Endothelial cell of umbilical vein (primary cell): ENCODE data around the gene PRXL2A. TPM values are rescaled to one million over a fixed set of nuclear protein-coding genes. Genes with fewer than 3 reads are reported as not detected.

Experiments
- BruUV-seq: library from RNA; stranded (reverse); fragments of 400-500 nt; replicated peaks from 2 replicates; lab custom pipeline; 2021; lab: Mats Ljungman, UMichigan
- CTCF ChIA-PET: fragments of 300-600, 350-600 bp; sonication (Branson Sonifier 250); formaldehyde crosslinking; loops from one replicate; lab custom pipeline; 2021; ENCODE audit warnings: antibody characterized with exemption, inconsistent platforms; lab: Charles Lee
- POLR2A ChIA-PET: fragments of 300-600, 350-600 bp; sonication (Branson Sonifier 250); formaldehyde crosslinking; loops from one replicate; lab custom pipeline; 2021; ENCODE audit warnings: antibody characterized with exemption, inconsistent platforms; lab: Charles Lee
- DNase-seq: peaks from one replicate; pipeline ENCODE4 v3.0.0-alpha.2; 2011; ENCODE audit warnings: low read depth, low spot score
- FAIRE-seq: peaks from 2 replicates; lab custom pipeline; 2011; peaks lifted over from hg19 to GRCh38; lab: Jason Lieb, UNC
- H2AFZ ChIP-seq: 2 replicates; pipeline ENCODE4 v1.6.0; 2012; ENCODE audit warnings: low read depth, low read length, control low read depth, inconsistent platforms
- H3K27ac ChIP-seq: 2 replicates; pipeline ENCODE4 v1.5.1; 2011; ENCODE audit warnings: low read depth, mild to moderate bottlenecking, control low read depth, low read length, moderate library complexity; ENCODE audit not compliant: insufficient read depth
- H3K27me3 ChIP-seq, 2 experiments: 2 replicates each; pipeline versions ENCODE4 v1.6.0 to v1.6.1; 2011; ENCODE audit warnings: low read length in 2 of 2, mixed read lengths in 1 of 2; ENCODE audit not compliant: control insufficient read depth in 2 of 2, insufficient read depth in 2 of 2
- H3K36me3 ChIP-seq, 2 experiments: 2 replicates in 1 of 2; 3 replicates in 1 of 2; pipeline ENCODE4 v1.5.1; 2011; ENCODE audit warnings: low read length in 2 of 2, mild to moderate bottlenecking in 1 of 2, moderate library complexity in 1 of 2; ENCODE audit not compliant: control insufficient read depth in 2 of 2, insufficient read depth in 2 of 2; ENCODE audit errors: extremely low read depth in 1 of 2
- H3K4me1 ChIP-seq: 3 replicates; pipeline ENCODE4 v1.5.1; 2011; ENCODE audit warnings: mild to moderate bottlenecking, low read length; ENCODE audit not compliant: control insufficient read depth, insufficient read depth; ENCODE audit errors: extremely low read depth
- H3K4me2 ChIP-seq: 2 replicates; pipeline ENCODE4 v1.6.1; 2011; ENCODE audit warnings: low read length, control low read depth, mixed read lengths; ENCODE audit not compliant: insufficient read depth
- H3K4me3 ChIP-seq, 3 experiments: fragments of 200-600 bp in 1 of 3; sonication (generic), shearing (Covaris generic) in 1 of 3; replicated peaks in 1 of 3; 2 replicates each; pipeline ENCODE4 v1.5.1; 2011 to 2016; ENCODE audit warnings: control low read depth in 3 of 3, low read length in 3 of 3, mild to moderate bottlenecking in 2 of 3, inconsistent platforms in 1 of 3, low read depth in 1 of 3, moderate library complexity in 1 of 3; ENCODE audit not compliant: insufficient read depth in 1 of 3
- H3K79me2 ChIP-seq: 2 replicates; pipeline ENCODE4 v1.6.0; 2012; ENCODE audit warnings: low read length, inconsistent platforms; ENCODE audit not compliant: control insufficient read depth, insufficient read depth
- H3K9ac ChIP-seq: replicated peaks from 2 replicates; pipeline ENCODE3; 2011; ENCODE audit warnings: low read length, control low read depth; ENCODE audit not compliant: insufficient read depth; ENCODE audit errors: extremely low read depth
- H3K9me1 ChIP-seq: replicated peaks from 3 replicates; pipeline ENCODE4 v1.6.0; 2011; ENCODE audit warnings: mild to moderate bottlenecking, low read length; ENCODE audit not compliant: control insufficient read depth, insufficient read depth; ENCODE audit errors: extremely low read depth
- H3K9me3 ChIP-seq: replicated peaks from 2 replicates; pipeline ENCODE4 v1.5.1; 2012; ENCODE audit warnings: low read length, inconsistent platforms; ENCODE audit not compliant: control insufficient read depth, insufficient read depth
- H4K20me1 ChIP-seq: replicated peaks from 2 replicates; pipeline ENCODE3; 2011; ENCODE audit warnings: mild to moderate bottlenecking, low read length; ENCODE audit not compliant: control insufficient read depth, insufficient read depth; ENCODE audit errors: extremely low read depth
- CTCF ChIP-seq, 2 donors: IDR thresholded peaks; 1 replicate in 1 of 2; 2 replicates in 1 of 2; pipeline ENCODE4 v1.5.1; 2011; ENCODE audit warnings: low read length in 2 of 2, mild to moderate bottlenecking in 2 of 2, moderate library complexity in 2 of 2, control low read depth in 1 of 2, inconsistent platforms in 1 of 2, low read depth in 1 of 2; ENCODE audit not compliant: insufficient read depth in 1 of 2; ENCODE audit errors: extremely low read depth in 1 of 2
- MAX ChIP-seq: IDR thresholded peaks from 2 replicates; pipeline ENCODE4 v1.6.1; 2011; ENCODE audit not compliant: insufficient read depth, insufficient read length
- MYC ChIP-seq: IDR thresholded peaks from one replicate; pipeline ENCODE4 v1.6.1; 2011; ENCODE audit warnings: mild to moderate bottlenecking, low read depth, low read length
- POLR2A ChIP-seq: IDR thresholded peaks from 2 replicates; pipeline ENCODE4 v1.6.1; 2012; ENCODE audit warnings: low read depth, mild to moderate bottlenecking, control low read depth, low read length
- POLR2AphosphoS5 ChIP-seq: IDR thresholded peaks from 2 replicates; pipeline ENCODE4 v1.6.1; 2012; ENCODE audit warnings: low read depth, mild to moderate bottlenecking, control low read depth, low read length, moderate library complexity; ENCODE audit not compliant: insufficient read depth
- dilution Hi-C: fragments of 300-500 bp; cut with MboI; formaldehyde crosslinking; loops from one replicate; pipeline ENCODE4 v1.15.0; 2019; ENCODE audit warnings: low sequenced_read_pairs; ENCODE audit not compliant: extremely low pct_ligation_motif_present
- intact Hi-C: fragments of 100-400 bp; cut with micrococcal nuclease; formaldehyde crosslinking; loops from one replicate; pipeline ENCODE4 v1.10.0; 2022
- polyA plus RNA-seq, 4 experiments: library from polyadenylated mRNA; depleted of rRNA in 3 of 4; stranded (reverse) in 3 of 4; unstranded in 1 of 4; fragments of >200 nt; gene quantifications; 2 replicates each; pipeline versions ENCODE4 v1.2.1 to v1.2.3, GENCODE V29; 2011 to 2012; ENCODE audit warnings: missing spikeins in 1 of 4
- total RNA-seq: library from RNA; stranded (reverse); gene quantifications from 2 replicates; pipeline ENCODE4 v1.2.3, GENCODE V29; 2021

Gene PRXL2A
- total and polyA plus RNA-seq, 2 donors (not counting 3 experiments of a cell fraction or from before 2014, with no cell fraction given): 113 to 321 TPM

GRCh38 chr10:80453842-80454512 lies 45.6 kb downstream of the PRXL2A start, which contains the start of gene TSPAN14:
TSPAN14 (plus strand) TSS chr10:80454310; CDS start chr10:80489234, 34,924 bp downstream.
- Histone ChIP-seq H3K27me3 (no peaks in the 10 kb centered on the region), H4K20me1 (peaks cover 2% of the 10 kb centered on the region), H2AFZ (peak within 1 kb of the TSS; percentile 4), H3K9me3 (no peaks in the 10 kb centered on the region), H3K27ac (peak within 1 kb of the TSS; percentile 86), H3K4me1 (peaks cover 41% of the 10 kb centered on the region), H3K4me2 (peak within 1 kb of the TSS; percentile 91), H3K4me3 (peak within 1 kb of the TSS; percentile 80 to 87 (median 83)), H3K36me3 (peaks cover 3 to 4% of the 10 kb centered on the region in 2 experiments), H3K9ac (peak within 1 kb of the TSS; percentile 96), H3K79me2 (peaks cover 54% of the 10 kb centered on the region), H3K9me1 (no peaks in the 10 kb centered on the region)
- intact Hi-C loops: loop anchor here (1.0 to 2.0 kb wide), 3 partner anchors 8 to 55 kb away; no protein-coding TSS in a partner anchor
- TF ChIP-seq MAX (no peak), CTCF (IDR thresholded peaks at IDR 0.05; ENCODE audit: extremely low read depth in 1 of 2, insufficient read depth in 1 of 2, low read depth in 1 of 2, low read length in 2 of 2) (peak in 1 of 2 donors; percentile 3), MYC (no peak), POLR2A (peak; percentile 76), POLR2AphosphoS5 (peak; percentile 65)
- FAIRE-seq (peak; percentile 59), DNase-seq (peak; percentile 83)
- dilution Hi-C loops: no loop called here
- BruUV-seq: no TSS peak
- CTCF ChIA-PET: interaction anchor here (0.8 to 37.4 kb wide), 4 partner anchors 10 to 71 kb away, joined by 5 to 1118 read pairs (median 13); no protein-coding TSS in a partner anchor
- POLR2A ChIA-PET: interaction anchor here (0.7 to 0.8 kb wide), 2 partner anchors 9 to 52 kb away, joined by 3 read pairs; no protein-coding TSS in a partner anchor
